ENCODE measurements around the gene TPST1. TPM values are rescaled to one million over a fixed set of nuclear protein-coding genes. Genes with fewer than 3 reads are reported as not detected.
"Not testable (repeated sequence)": the region's sequence is repeated elsewhere in the genome, so short reads cannot be mapped to it uniquely, and the experiment has no call there.

Gene TPST1
- total RNA-seq, 1 donor from 2014 or later: 29.6 TPM

GRCh38 chr7:66395128-66395571 lies 190.0 kb downstream of the TPST1 start:
- DNase-seq (ENCODE audit: low spot score, unreplicated experiment); H3K27me3 Mint-ChIP-seq; H3K4me3 Mint-ChIP-seq (ENCODE audit: low read depth); H3K27ac Mint-ChIP-seq; H3K4me1 Mint-ChIP-seq (ENCODE audit: low read depth); H3K9me3 Mint-ChIP-seq (ENCODE audit: low read depth): not testable (repeated sequence)
- peaks cover 13% of the 10 kb centered on the region for H3K36me3 Mint-ChIP-seq (ENCODE audit: insufficient read depth)

DNA sequence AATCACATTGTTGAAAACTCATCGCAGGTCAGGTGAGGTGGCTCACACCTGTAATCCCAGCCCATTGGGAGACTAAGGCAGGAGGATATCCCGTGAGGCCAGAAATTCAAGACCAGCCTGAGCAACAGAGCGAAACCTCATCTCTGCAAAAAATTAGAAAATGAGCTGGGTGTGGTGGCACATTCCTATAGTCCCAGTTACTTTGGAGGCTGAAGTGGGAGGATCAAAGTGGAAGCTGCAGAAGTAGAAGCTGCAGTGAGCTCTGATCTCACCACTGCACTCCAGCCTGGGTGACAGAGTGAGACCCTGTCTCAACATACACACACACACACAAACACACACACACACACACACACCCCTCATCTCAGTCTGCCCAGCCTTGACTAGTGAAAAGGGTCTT lies 190.9 kb downstream of the TPST1 start:
- not testable (repeated sequence) for H3K4me1 Mint-ChIP-seq (ENCODE audit: low read depth); H3K9me3 Mint-ChIP-seq (ENCODE audit: low read depth)

DNA sequence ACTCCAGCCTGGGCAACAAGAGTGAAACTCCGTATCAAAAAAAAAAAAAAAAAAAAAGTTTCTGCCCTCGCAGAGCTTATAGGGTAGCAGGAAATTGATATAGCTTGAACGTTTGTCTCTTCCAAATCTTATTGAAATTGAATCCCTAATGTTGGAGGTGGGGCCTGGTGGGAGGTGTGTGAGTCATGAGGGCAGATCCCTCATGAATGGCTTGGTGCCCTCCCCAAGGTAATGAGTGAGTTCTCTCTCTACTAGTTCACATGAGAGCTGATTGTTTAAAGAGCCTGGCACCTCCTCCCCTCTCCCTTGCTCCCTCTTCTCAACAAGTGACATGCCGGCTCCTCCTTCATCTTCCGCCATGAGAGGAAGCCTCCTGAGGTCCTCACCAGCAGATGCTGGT lies 193.7 kb downstream of the TPST1 start:
- not testable (repeated sequence) for H3K4me1 Mint-ChIP-seq (ENCODE audit: low read depth); H3K27ac Mint-ChIP-seq; H3K4me3 Mint-ChIP-seq (ENCODE audit: low read depth); H3K9me3 Mint-ChIP-seq (ENCODE audit: low read depth); H3K27me3 Mint-ChIP-seq; DNase-seq (ENCODE audit: low spot score, unreplicated experiment)
- H3K36me3 Mint-ChIP-seq (ENCODE audit: insufficient read depth): peaks cover 24% of the 10 kb centered on the region

More for the DNA sequence above, 190.9 kb downstream of the TPST1 start:
- H3K36me3 Mint-ChIP-seq (ENCODE audit: insufficient read depth): peaks cover 13% of the 10 kb centered on the region
- not testable (repeated sequence) for H3K27ac Mint-ChIP-seq; H3K4me3 Mint-ChIP-seq (ENCODE audit: low read depth); DNase-seq (ENCODE audit: low spot score, unreplicated experiment); H3K27me3 Mint-ChIP-seq

- DNase-seq (ENCODE audit: low spot score, unreplicated experiment): no peak
- Mint-ChIP-seq H3K36me3 (ENCODE audit: insufficient read depth) (peaks cover 26% of the 10 kb centered on the region), H3K9me3 (ENCODE audit: low read depth) (peaks cover 4% of the 10 kb centered on the region), H3K27me3 (no peaks in the 10 kb centered on the region), H3K4me3 (ENCODE audit: low read depth) (no peak overlapping the region), H3K27ac (no peak overlapping the region), H3K4me1 (ENCODE audit: low read depth) (no peaks in the 10 kb centered on the region)
- no peak for TF ChIP-seq CTCF (IDR thresholded peaks at IDR 0.05; ENCODE audit: unreplicated experiment)
These were observed 194.4 kb downstream of the TPST1 start for GRCh38 chr7:66399566-66399965.

- DNase-seq (ENCODE audit: low spot score, unreplicated experiment): no peak
- H3K36me3 Mint-ChIP-seq (ENCODE audit: insufficient read depth): peaks cover 22% of the 10 kb centered on the region
- H3K27ac Mint-ChIP-seq: no peak overlapping the region
- no peak for TF ChIP-seq CTCF (IDR thresholded peaks at IDR 0.05; ENCODE audit: unreplicated experiment)
- no peaks in the 10 kb centered on the region for H3K27me3 Mint-ChIP-seq
- H3K9me3 Mint-ChIP-seq (ENCODE audit: low read depth): peaks cover 4% of the 10 kb centered on the region
- no peak overlapping the region for H3K4me3 Mint-ChIP-seq (ENCODE audit: low read depth)
- no peaks in the 10 kb centered on the region for H3K4me1 Mint-ChIP-seq (ENCODE audit: low read depth)
These were observed 195.3 kb downstream of the TPST1 start for GRCh38 chr7:66400400-66400799.

- not testable (repeated sequence) for H3K4me1 Mint-ChIP-seq (ENCODE audit: low read depth); H3K27me3 Mint-ChIP-seq; H3K9me3 Mint-ChIP-seq (ENCODE audit: low read depth); H3K4me3 Mint-ChIP-seq (ENCODE audit: low read depth); H3K27ac Mint-ChIP-seq; DNase-seq (ENCODE audit: low spot score, unreplicated experiment)
- peaks cover 22% of the 10 kb centered on the region for H3K36me3 Mint-ChIP-seq (ENCODE audit: insufficient read depth)
These were observed 196.0 kb downstream of the TPST1 start for GRCh38 chr7:66401126-66401525.

DNA sequence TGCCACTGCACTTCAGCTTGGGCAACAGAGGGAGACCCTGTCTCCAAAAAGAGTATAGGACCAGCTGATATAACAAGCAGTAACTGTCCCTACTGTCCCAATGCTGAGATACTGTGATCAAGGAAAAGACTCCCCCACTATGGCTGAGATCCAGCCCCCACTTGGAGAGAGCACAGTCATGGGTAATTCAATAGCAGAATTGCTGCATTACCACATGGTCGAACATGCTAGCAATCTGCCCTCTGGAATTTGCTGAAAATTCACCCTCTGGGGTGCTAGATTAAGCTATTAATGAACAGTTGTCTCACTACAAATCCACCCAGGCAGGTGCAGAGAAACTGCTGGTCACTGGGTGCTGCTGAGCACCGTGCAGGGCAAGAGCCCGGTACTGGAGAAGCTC lies 196.8 kb downstream of the TPST1 start:
- peaks cover 22% of the 10 kb centered on the region for H3K36me3 Mint-ChIP-seq (ENCODE audit: insufficient read depth)
- not testable (repeated sequence) for DNase-seq (ENCODE audit: low spot score, unreplicated experiment); H3K4me1 Mint-ChIP-seq (ENCODE audit: low read depth); H3K27ac Mint-ChIP-seq; H3K27me3 Mint-ChIP-seq; H3K4me3 Mint-ChIP-seq (ENCODE audit: low read depth); H3K9me3 Mint-ChIP-seq (ENCODE audit: low read depth)

GRCh38 chr7:66403564-66403963 lies 198.4 kb downstream of the TPST1 start:
- DNase-seq (ENCODE audit: low spot score, unreplicated experiment): no peak
- no peak for TF ChIP-seq CTCF (IDR thresholded peaks at IDR 0.05; ENCODE audit: unreplicated experiment)
- Mint-ChIP-seq H3K27me3 (no peaks in the 10 kb centered on the region), H3K4me3 (ENCODE audit: low read depth) (no peak overlapping the region), H3K36me3 (ENCODE audit: insufficient read depth) (peaks cover 22% of the 10 kb centered on the region), H3K4me1 (ENCODE audit: low read depth) (peaks cover 8% of the 10 kb centered on the region), H3K27ac (no peak overlapping the region), H3K9me3 (ENCODE audit: low read depth) (peaks cover 4% of the 10 kb centered on the region)
